Measurements from ENCODE around the gene SIRPG.

Gene SIRPG

GRCh38 chr20:1665345-1665744 is 7.8 kb upstream of the SIRPG start:
- ChIA-PET POLR2A (ENCODE audit: low non-redundant PET) (no interaction called here), CTCF (interaction anchor here (0.7 kb wide), 1 partner anchor 80 kb away, joined by 3 read pairs; no protein-coding TSS in a partner anchor)
- TF ChIP-seq, protein P1, sequence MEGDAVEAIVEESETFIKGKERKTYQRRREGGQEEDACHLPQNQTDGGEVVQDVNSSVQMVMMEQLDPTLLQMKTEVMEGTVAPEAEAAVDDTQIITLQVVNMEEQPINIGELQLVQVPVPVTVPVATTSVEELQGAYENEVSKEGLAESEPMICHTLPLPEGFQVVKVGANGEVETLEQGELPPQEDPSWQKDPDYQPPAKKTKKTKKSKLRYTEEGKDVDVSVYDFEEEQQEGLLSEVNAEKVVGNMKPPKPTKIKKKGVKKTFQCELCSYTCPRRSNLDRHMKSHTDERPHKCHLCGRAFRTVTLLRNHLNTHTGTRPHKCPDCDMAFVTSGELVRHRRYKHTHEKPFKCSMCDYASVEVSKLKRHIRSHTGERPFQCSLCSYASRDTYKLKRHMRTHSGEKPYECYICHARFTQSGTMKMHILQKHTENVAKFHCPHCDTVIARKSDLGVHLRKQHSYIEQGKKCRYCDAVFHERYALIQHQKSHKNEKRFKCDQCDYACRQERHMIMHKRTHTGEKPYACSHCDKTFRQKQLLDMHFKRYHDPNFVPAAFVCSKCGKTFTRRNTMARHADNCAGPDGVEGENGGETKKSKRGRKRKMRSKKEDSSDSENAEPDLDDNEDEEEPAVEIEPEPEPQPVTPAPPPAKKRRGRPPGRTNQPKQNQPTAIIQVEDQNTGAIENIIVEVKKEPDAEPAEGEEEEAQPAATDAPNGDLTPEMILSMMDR (conservative IDR thresholded peaks at IDR 0.05; ENCODE audit: low read depth): no peak
- no peak for DNase-seq (ENCODE audit: low spot score)
- no peak overlapping the region for H3K27ac ChIP-seq

GRCh38 chr20:1664911-1665310 is 7.3 kb upstream of the SIRPG start:
- TF ChIP-seq, protein P1 (conservative IDR thresholded peaks at IDR 0.05; ENCODE audit: low read depth): no peak
- CTCF ChIA-PET: no interaction called here
- POLR2A ChIA-PET (ENCODE audit: low non-redundant PET): no interaction called here
- no peak for DNase-seq (ENCODE audit: low spot score)
- H3K27ac ChIP-seq: no peak overlapping the region

- ChIA-PET CTCF (no interaction called here), POLR2A (ENCODE audit: low non-redundant PET) (no interaction called here)
- TF ChIP-seq, protein P1 (conservative IDR thresholded peaks at IDR 0.05; ENCODE audit: low read depth): no peak
- peak; percentile 34 for DNase-seq (ENCODE audit: low spot score)
- no peak overlapping the region for H3K27ac ChIP-seq
Observed at GRCh38 chr20:1663917-1664316, 6.3 kb upstream of the SIRPG start.

GRCh38 chr20:1661542-1662299 is 4.1 kb upstream of the SIRPG start:
- ChIA-PET POLR2A (ENCODE audit: low non-redundant PET) (no interaction called here), CTCF (no interaction called here)
- DNase-seq (ENCODE audit: low spot score): no peak
- no peak overlapping the region for H3K27ac ChIP-seq
- TF ChIP-seq, protein P1 (conservative IDR thresholded peaks at IDR 0.05; ENCODE audit: low read depth): no peak

- H3K27ac ChIP-seq: no peak overlapping the region
- TF ChIP-seq, protein P1 (conservative IDR thresholded peaks at IDR 0.05; ENCODE audit: low read depth): no peak
- ChIA-PET CTCF (interaction anchor here (0.6 kb wide), 1 partner anchor 16 kb away, joined by 3 read pairs; no protein-coding TSS in a partner anchor), POLR2A (ENCODE audit: low non-redundant PET) (no interaction called here)
- DNase-seq (ENCODE audit: low spot score): no peak
Observed at GRCh38 chr20:1660246-1660645, 2.7 kb upstream of the SIRPG start.

- DNase-seq (ENCODE audit: low spot score): no peak
- TF ChIP-seq, protein P1 (conservative IDR thresholded peaks at IDR 0.05; ENCODE audit: low read depth): no peak
- H3K27ac ChIP-seq: no peak overlapping the region
- ChIA-PET CTCF (no interaction called here), POLR2A (ENCODE audit: low non-redundant PET) (no interaction called here)
Observed at GRCh38 chr20:1656844-1657243, 735 bp downstream of the SIRPG start.
